Stimulated activated CD8-positive, alpha-beta memory T cell treated with anti-CD3 and anti-CD28 coated beads, Interleukin-15, amount 100 ng/mL, for 1 hour (primary cell): Measurements from ENCODE around the gene GUCY2C.
A peak's percentile ranks its signal among the peaks of the same experiment; 100 is the strongest.
"Not testable (repeated sequence)": the region's sequence is repeated elsewhere in the genome, so short reads cannot be mapped to it uniquely, and the experiment has no call there.

Source experiments
- DNase-seq: peaks from one replicate; pipeline ENCODE4 v3.0.0-alpha.2; 2020; ENCODE audit warnings: low read depth

The GUCY2C gene

GRCh38 chr12:14696265-14696741 is at the start of gene GUCY2C:
TSS of gene GUCY2C (minus strand) at chr12:14696599. CDS start at chr12:14696448, 151 bp downstream.
- DNase-seq: no peak

- DNase-seq: no peak
Observed at GRCh38 chr12:14743061-14743460, 46.7 kb upstream of the GUCY2C start.

DNA sequence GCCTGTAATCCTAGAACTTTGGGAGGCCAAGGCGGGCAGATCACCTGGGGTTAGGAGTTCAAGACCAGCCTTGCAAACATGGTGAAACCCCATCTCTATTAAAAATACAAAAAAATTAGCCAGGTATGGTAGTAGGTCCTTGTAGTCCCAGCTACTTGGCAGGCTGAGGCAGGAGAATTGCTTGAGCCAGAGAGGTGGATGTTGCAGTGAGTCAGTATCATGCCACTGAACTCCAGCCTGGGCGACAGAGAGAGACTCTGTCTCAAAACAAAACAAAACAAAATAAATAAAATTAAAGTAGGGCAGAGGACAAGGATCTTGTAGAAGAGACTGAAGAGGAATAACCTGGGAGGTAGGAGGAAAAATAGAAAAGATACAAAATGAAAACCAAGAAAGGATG is 45.5 kb upstream of the GUCY2C start:
- no peak for DNase-seq

DNA sequence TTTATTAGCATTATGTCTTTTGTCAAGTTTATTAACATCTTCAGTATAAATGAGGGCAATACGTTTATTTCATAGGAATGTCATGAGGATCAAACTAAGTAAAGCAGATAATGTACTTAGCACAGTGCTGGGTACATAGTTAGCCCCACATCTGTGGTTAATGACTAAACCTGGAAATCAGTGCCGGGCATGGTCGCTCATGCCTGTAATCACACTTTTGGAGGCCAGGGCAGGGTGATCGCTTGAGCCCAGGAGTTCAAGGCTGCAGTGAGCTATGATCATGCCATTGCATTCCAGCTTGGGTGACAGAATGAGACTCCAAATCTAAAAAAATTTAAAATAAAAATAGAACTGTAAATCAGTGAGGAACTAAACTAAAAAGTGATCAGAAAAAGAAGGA is 44.8 kb upstream of the GUCY2C start:
- DNase-seq: no peak

DNA sequence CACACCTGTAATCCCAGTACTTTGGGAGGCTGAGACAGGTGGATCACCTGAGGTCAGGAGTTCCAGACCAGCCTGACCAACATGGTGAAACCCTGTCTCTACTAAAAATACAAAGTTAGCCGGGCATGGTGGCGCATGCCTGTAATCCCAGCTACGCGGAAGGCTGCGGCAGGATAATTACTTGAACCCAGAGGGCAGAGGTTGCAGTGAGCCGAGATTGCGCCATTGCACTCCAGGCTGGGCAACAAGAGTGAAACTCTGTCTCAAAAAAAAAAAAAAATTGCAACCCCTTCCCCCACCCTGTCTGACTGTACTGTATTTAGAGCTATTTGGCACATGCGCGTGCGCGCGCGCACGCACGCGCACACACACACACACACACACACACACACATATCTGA is 40.0 kb upstream of the GUCY2C start:
- DNase-seq: not testable (repeated sequence)

DNA sequence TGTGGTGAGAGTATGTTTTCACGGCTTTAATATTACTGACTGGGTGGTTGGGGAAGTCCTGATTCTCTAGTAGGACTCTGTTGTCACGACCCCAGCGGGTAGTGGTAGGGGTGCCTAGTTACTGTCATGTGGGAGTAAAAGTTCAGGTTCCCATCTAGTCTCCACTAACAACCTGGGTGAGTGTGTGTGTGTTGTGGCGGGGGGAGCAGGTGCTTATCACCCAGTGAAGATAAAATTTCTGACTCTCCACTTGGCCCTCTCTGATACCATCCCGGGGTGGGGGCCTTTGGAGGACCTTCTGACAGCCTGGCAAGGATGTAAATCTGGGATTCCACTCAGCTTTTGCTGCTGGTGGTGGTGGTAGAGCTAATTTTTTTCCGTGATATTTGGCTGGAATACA is 35.4 kb upstream of the GUCY2C start:
- no peak for DNase-seq

DNA sequence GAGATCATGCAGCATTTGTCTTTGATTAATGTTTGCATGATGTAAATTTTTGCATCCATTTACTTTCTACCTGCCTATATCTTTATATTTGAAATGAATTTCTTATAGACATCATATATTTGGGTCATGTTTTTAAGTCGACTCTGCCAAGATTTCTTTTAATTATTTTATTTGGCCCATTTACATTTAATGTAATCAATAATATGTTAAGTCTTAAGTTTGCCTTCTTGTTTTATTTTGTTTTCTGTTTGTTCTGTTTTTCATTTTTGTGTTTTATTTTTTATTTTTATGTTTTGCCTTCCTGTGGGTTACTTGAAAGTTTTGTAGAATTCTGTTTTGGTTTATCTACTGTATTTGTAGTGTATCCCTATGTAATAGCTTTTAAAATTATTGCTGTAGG is 33.2 kb upstream of the GUCY2C start:
- DNase-seq: no peak

DNA sequence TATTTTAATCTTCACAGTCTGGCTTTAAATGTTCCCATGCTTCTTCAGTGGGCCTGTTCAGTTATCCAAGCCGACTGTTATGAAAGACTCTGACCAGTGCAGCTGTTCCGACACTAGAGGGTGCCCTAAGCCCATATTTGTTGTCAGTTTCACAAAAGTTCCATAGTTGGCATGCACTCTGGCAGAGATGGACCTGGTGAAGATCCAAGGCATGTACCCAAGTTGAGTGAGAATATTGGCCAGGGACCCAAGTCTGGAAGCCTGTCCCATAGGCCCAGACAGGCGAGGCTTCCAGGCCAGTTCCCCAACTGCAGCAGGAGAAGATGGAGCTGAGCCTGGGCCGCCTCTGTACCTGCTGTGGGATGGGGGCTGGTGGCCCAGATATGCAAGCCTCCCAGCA is 27.4 kb upstream of the GUCY2C start:
- DNase-seq: peak; percentile 30

DNA sequence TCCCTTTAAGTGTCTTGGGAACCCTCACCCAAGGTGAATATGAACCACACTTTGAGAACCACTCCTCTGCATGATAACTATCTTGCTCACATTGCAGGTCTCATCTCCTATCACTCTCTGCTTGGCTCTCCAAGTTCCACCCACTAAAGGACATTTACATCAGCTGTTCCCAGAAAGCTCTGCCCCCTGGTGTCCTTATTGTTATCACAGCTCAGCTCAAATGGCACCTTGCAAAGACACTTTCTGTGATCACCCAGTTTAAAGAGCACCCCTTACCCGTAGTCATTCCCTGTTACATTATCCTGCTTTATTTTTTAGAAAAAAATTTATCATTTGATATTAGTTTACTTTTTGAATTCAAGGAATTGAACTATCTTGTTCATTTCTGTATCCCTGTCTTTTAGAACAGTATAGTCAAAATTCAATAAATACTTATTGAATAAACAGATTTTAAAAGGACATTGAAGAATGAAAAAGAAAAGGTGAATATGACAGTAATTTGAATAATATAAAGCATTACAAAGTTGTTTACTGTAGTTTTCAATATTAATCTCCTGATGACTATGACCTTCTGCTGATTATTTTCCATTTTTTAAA is 20.5 kb upstream of the GUCY2C start:
- DNase-seq: peak; percentile 20

DNA sequence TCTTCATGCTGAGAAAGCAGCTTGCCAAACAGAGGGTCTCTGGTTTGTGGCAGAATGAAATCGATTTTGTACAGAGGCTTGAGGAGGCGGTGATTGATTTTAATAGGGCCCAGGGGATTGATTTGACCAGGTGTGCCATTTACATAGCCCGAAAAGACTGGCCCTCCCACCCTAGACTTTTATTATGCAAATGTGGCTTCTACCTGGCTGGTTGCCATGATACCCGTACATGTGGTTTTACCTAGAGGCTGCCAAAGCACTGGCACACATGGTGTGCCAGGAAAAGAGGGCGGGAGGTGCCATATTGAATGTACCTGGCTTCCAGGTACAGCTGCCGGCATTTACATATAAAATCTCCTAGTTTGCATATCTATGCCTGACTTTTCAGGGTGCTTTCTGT is 18.0 kb upstream of the GUCY2C start:
- DNase-seq: no peak

DNA sequence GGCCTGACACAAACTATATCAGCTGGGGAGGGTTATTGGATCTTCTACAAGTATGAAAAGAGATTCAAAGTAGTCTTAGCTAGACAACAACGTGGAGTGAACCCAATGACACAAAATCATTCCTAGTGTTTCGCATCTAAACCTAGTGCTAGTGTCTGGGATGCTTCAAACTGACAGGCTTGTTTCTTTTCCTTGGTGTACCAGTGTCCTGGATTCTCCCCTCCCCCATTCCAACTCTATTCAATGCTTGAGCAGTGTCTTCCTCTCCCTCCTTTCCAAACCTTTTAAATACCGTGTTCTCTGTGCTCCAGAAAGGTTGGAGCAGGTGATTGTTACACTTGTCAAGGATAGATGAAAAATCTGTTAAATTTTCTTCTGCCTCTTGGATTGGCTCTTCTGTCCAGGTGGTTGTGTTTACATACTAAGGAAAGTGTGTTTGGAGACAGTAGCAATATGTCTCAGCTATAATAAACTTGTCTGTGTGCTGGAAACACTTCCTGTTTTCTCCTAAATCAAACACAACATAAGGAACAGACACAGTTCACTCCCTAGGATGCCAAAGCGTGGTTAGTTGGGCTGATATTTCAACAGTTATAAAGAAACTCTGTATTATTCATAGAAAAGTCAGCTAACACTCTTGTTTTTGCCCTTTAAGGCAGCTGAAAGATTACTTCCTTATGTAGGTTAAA is 14.4 kb upstream of the GUCY2C start:
- no peak for DNase-seq

GRCh38 chr12:14701809-14702568 is 5.6 kb upstream of the GUCY2C start:
- no peak for DNase-seq

DNA sequence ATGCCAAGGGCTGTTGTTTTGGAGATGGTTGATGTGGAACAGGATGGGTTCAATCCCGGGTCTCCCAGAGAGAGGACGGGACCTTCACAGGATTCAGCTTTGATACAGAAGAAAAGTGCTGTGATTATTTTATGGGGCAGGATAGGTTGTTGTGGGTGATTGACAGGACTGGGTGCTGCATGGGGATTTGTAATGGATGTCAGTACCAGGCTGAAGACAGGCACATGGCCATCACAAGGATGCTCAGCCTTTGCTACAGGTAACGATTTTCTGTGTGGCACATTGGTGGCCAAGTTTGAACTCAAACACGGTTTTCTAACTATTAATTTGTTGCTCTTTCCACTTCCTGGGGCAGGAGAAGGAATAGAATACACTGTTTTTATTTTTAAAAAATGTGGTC is 4.5 kb upstream of the GUCY2C start:
- DNase-seq: no peak

- no peak for DNase-seq
Observed at GRCh38 chr12:14699923-14700322, 3.5 kb upstream of the GUCY2C start.

DNA sequence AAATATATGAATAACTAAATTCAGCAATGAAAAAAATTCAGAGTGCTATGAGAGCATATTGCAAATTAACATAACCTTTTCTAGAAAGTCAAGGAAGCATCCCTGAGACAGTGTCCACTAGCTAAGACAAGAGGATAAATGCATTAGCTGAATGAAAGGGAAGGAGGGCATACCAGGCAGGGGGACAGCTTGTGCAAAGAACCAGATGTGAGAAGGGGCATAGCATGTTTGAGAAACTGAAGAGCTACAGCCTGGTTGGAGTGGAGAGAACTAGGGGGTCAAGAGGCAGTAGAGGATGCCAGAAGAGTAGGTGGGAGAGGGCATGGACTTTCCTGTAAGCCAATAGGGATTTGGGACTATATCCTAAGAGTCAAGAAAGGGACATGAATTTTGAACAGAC is 2.2 kb upstream of the GUCY2C start:
- no peak for DNase-seq

DNA sequence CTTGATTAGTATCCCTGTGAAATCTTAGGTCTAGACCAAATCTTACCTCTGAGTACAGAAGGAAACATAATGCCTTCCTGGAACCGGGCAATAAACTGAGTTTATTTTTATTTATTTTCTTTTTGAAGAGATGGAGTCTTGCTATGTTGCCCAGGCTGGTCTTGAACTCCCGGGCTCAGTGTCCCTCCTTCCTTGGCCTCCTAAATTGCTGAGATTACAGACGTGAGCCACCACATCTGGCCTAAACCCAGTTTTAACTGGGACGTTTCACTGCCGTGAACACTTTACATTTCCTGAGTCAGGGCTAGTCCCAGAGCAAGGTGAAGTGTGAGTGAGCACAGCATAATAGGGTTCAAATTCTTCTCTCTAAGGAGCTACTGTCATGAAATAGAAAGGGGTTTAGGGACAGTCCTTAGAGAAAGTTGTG is 671 bp downstream of the GUCY2C start:
- DNase-seq: no peak

- DNase-seq: no peak
Observed at GRCh38 chr12:14694970-14695369, 1.4 kb downstream of the GUCY2C start.

GRCh38 chr12:14694145-14694714 is 2.2 kb downstream of the GUCY2C start:
- no peak for DNase-seq

DNA sequence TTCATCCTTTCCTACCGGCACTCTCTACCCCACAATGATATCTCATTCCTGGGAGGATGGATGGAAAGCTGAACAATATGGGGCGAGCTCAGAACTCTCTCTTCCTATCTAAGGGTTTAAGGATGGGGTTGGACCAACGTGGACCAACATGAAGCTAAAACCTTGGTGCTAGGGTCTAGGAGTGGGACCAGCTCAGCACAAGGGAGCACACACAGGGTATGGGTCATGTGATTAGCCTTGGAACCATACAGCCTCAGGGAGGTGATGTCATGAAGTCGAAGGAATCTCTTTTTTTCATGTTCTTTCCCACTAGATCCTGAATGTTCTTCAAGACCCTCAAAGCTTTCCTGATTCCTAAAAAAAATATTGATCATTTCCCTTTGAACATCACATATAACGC is 3.3 kb downstream of the GUCY2C start:
- no peak for DNase-seq

DNA sequence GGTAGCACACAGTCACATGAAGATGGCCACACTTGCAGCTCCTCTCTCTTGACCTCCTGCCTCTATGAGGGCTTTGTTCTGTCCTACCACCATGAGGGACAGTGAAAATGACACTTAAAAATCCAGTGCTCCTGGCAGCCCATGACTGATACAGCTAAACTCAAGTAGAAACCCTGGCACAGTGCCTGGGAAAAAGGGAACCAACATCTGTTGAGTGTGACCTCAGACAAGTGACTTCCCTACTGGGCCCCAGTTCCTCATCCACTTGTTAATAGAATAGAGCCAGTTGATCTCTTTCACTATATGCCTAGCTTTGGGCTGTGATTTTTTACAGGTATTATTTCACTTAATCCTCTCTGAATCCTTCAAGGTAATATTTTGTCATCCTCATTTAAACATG is 4.8 kb downstream of the GUCY2C start:
- no peak for DNase-seq

GRCh38 chr12:14689996-14690395 is 6.4 kb downstream of the GUCY2C start:
- no peak for DNase-seq

GRCh38 chr12:14689144-14689543 is 7.3 kb downstream of the GUCY2C start:
- no peak for DNase-seq

- not testable (repeated sequence) for DNase-seq
Observed at GRCh38 chr12:14682231-14682630, 14.2 kb downstream of the GUCY2C start.
